GM19193 (cell line): ENCODE data around the gene TTYH3.

Source experiments
- POLR2A ChIP-seq: IDR thresholded peaks from 4 replicates; pipeline ENCODE4 v1.6.1; 2011; ENCODE audit not compliant: insufficient read depth, insufficient read length; ENCODE audit errors: extremely low read depth

The TTYH3 gene

GRCh38 chr7:2598154-2598823 is 33.5 kb upstream of the TTYH3 start:
- TF ChIP-seq POLR2A = no peak

GRCh38 chr7:2601065-2601464 is 30.7 kb upstream of the TTYH3 start:
- no peak for TF ChIP-seq POLR2A

GRCh38 chr7:2601907-2602306 is 29.9 kb upstream of the TTYH3 start:
- no peak for TF ChIP-seq POLR2A

- no peak for TF ChIP-seq POLR2A
Measured at GRCh38 chr7:2602406-2603043, 29.3 kb upstream of the TTYH3 start.

GRCh38 chr7:2603044-2603965 is 28.5 kb upstream of the TTYH3 start:
- TF ChIP-seq POLR2A = no peak

GRCh38 chr7:2604608-2605174 is 27.1 kb upstream of the TTYH3 start:
- TF ChIP-seq POLR2A = no peak

- TF ChIP-seq POLR2A = no peak
Measured at GRCh38 chr7:2605608-2606538, 25.9 kb upstream of the TTYH3 start.

- no peak for TF ChIP-seq POLR2A
Measured at GRCh38 chr7:2606539-2606936, 25.2 kb upstream of the TTYH3 start.

GRCh38 chr7:2607122-2607922 is 24.5 kb upstream of the TTYH3 start:
- TF ChIP-seq POLR2A = no peak

GRCh38 chr7:2607923-2608904 is 23.6 kb upstream of the TTYH3 start:
- no peak for TF ChIP-seq POLR2A

- TF ChIP-seq POLR2A = no peak
Measured at GRCh38 chr7:2608921-2609411, 22.8 kb upstream of the TTYH3 start.

GRCh38 chr7:2610466-2610865 is 21.3 kb upstream of the TTYH3 start:
- no peak for TF ChIP-seq POLR2A
